GM12875 (cell line): ENCODE data around the gene RAB3IL1.
"Not testable (repeated sequence)": the region's sequence is repeated elsewhere in the genome, so short reads cannot be mapped to it uniquely, and the experiment has no call there.

Experiments
- H3K4me3 ChIP-seq: one replicate; pipeline ENCODE4 v1.5.1; 2011; ENCODE audit warnings: low read depth, low read length, control low read depth
- TF ChIP-seq, protein P1 (sequence below): IDR thresholded peaks from 2 replicates; pipeline ENCODE4 v1.5.1; 2011; ENCODE audit warnings: low read depth, mild to moderate bottlenecking, control low read depth, inconsistent platforms, low read length, moderate library complexity, borderline replicate concordance; ENCODE audit not compliant: insufficient read depth

Gene RAB3IL1

GRCh38 chr11:61882879-61883278 lies 34.5 kb downstream of the RAB3IL1 start:
- H3K4me3 ChIP-seq, result no peak overlapping the region
- TF ChIP-seq, protein P1, sequence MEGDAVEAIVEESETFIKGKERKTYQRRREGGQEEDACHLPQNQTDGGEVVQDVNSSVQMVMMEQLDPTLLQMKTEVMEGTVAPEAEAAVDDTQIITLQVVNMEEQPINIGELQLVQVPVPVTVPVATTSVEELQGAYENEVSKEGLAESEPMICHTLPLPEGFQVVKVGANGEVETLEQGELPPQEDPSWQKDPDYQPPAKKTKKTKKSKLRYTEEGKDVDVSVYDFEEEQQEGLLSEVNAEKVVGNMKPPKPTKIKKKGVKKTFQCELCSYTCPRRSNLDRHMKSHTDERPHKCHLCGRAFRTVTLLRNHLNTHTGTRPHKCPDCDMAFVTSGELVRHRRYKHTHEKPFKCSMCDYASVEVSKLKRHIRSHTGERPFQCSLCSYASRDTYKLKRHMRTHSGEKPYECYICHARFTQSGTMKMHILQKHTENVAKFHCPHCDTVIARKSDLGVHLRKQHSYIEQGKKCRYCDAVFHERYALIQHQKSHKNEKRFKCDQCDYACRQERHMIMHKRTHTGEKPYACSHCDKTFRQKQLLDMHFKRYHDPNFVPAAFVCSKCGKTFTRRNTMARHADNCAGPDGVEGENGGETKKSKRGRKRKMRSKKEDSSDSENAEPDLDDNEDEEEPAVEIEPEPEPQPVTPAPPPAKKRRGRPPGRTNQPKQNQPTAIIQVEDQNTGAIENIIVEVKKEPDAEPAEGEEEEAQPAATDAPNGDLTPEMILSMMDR, result no peak

- not testable (repeated sequence) for H3K4me3 ChIP-seq
Observed at GRCh38 chr11:61882267-61882666, 35.1 kb downstream of the RAB3IL1 start.

GRCh38 chr11:61881397-61881796 lies 36.0 kb downstream of the RAB3IL1 start:
- TF ChIP-seq, protein P1, result no peak
- no peak overlapping the region for H3K4me3 ChIP-seq

DNA sequence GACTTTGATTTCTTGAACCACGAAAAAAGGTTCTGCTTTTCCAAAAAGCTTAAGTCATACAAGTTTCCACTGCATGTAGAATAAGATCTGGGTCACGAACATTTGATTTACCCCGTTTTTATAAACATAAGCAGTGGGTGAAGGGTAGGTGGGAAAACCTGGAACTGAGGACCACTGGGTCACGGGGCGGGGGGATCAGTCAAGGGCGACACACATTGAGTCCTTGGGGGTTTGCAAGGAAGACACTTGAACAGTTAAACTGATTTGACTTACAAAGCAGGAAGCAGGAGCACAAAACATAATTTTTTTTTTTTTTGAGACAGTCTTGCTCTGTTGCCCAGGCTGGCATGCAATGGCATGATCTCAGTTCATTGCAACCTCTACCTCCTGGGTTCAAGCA lies 36.9 kb downstream of the RAB3IL1 start:
- TF ChIP-seq, protein P1, result no peak
- no peak overlapping the region for H3K4me3 ChIP-seq

DNA sequence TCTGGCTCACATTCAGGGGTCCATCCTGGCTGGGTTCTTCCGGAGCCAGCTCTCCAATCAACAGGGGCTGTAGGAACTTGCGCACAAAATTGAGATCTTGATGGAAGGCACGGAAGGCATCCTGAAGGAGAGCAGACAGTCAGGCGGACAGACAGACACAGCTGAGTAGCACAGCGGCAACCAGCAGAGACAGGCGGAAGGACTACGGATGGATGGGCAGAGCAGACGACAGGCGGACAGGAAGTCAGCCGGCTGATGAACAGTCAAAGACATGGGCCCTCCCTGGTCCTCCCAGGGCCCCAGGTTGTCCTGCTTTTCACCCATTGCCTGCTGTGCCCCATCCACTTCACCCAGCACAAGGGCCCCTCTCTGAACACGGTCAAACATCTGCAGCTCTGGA lies 37.3 kb downstream of the RAB3IL1 start:
- TF ChIP-seq, protein P1, result no peak
- H3K4me3 ChIP-seq, result peak overlapping the region; percentile 27

- H3K4me3 ChIP-seq, result no peak overlapping the region
- TF ChIP-seq, protein P1, result no peak
Observed at GRCh38 chr11:61879152-61879551, 38.2 kb downstream of the RAB3IL1 start.

DNA sequence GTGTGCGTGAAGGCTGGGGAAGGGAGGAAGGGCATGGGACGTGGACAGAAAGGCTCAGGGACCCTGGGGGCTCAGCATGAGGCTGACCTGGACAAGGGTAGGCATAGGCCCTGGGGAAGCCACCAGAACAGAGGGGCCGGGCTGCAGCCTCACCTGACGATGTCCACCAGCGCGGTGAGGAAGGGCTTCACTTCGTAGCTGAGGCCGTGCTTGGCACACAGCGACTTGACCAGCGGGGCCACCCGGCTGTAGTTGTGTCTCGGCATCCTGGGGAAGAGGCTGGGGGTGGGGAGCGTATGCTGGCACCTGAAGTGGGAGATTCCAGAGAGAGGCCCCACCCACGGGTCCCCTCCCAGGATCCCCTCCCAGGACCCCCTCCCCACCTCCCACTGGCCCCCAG lies 41.7 kb downstream of the RAB3IL1 start:
- H3K4me3 ChIP-seq, result no peak overlapping the region
- TF ChIP-seq, protein P1, result no peak

GRCh38 chr11:61874853-61875252 lies 42.5 kb downstream of the RAB3IL1 start:
- H3K4me3 ChIP-seq, result no peak overlapping the region
- TF ChIP-seq, protein P1, result no peak
